Thoracic aorta (tissue), 2 donors: ENCODE results near the gene DYSF. TPM values are rescaled to one million over a fixed set of nuclear protein-coding genes. Genes with fewer than 3 reads are reported as not detected.

Source experiments
- ATAC-seq: fragments of 150-250 bp; one replicate; pipeline ENCODE4 v1.8.0; 2017; ENCODE audit warnings: low read depth; ENCODE audit not compliant: insufficient number of reproducible peaks, low FRiP score
- DNase-seq: peaks from one replicate; pipeline ENCODE4 v3.0.0-alpha.2; 2020; ENCODE audit warnings: low spot score
- H3K27ac ChIP-seq, 2 donors: fragments of 200-600 bp; sonication (generic); 1 replicate in 1 of 2; 2 replicates in 1 of 2; pipeline ENCODE4 v1.5.1; 2016; ENCODE audit warnings: mild to moderate bottlenecking in 2 of 2, moderate library complexity in 2 of 2
- H3K27me3 ChIP-seq: fragments of 200-600 bp; sonication (generic); replicated peaks from 2 replicates; pipeline ENCODE4 v1.6.0; 2016; ENCODE audit warnings: mild to moderate bottlenecking; ENCODE audit not compliant: insufficient read depth
- H3K36me3 ChIP-seq: fragments of 200-600 bp; sonication (generic); one replicate; pipeline ENCODE4 v1.5.1; 2016
- H3K4me1 ChIP-seq, 2 donors: fragments of 200-600 bp; sonication (generic); 1 replicate in 1 of 2; 2 replicates in 1 of 2; pipeline versions ENCODE4 v1.5.1 to v1.6.0; 2016; ENCODE audit warnings: low read depth in 2 of 2, mild to moderate bottlenecking in 1 of 2; ENCODE audit not compliant: control insufficient read depth in 1 of 2
- H3K4me3 ChIP-seq: fragments of 200-600 bp; sonication (generic); 2 replicates; pipeline ENCODE4 v1.5.1; 2016; ENCODE audit warnings: mild to moderate bottlenecking
- H3K9me3 ChIP-seq: fragments of 200-600 bp; sonication (generic); 2 replicates; pipeline ENCODE4 v1.5.1; 2016
- CTCF ChIP-seq: fragments of 200-600 bp; sonication (generic); IDR thresholded peaks from one replicate; pipeline ENCODE4 v1.5.1; 2019; ENCODE audit warnings: antibody characterized with exemption
- total RNA-seq, 2 donors: library from RNA; depleted of rRNA; stranded (reverse); fragments of >200 nt; gene quantifications; one replicate each; pipeline versions ENCODE4 v1.1.0 to v1.2.3, GENCODE V29; 2016

DYSF gene
- total RNA-seq, 2 donors from 2014 or later: 13.0 to 15.2 TPM

GRCh38 chr2:71659868-71660518 lies 206.6 kb downstream of the DYSF start:
- no peak overlapping the region for H3K4me3 ChIP-seq
- DNase-seq: no peak
- H3K36me3 ChIP-seq: no peaks in the 10 kb centered on the region
- ATAC-seq: no peak
- no peaks in the 10 kb centered on the region for H3K27me3 ChIP-seq
- H3K9me3 ChIP-seq: peaks cover 16% of the 10 kb centered on the region
- TF ChIP-seq CTCF: no peak
- H3K4me1 ChIP-seq: no peaks in the 10 kb centered on the region
- H3K27ac ChIP-seq: no peak overlapping the region

GRCh38 chr2:71661782-71662181 lies 208.4 kb downstream of the DYSF start:
- DNase-seq (no peak), ATAC-seq (no peak)
- TF ChIP-seq CTCF: no peak
- Histone ChIP-seq H3K9me3 (peaks cover 16% of the 10 kb centered on the region), H3K4me3 (no peak overlapping the region), H3K36me3 (no peaks in the 10 kb centered on the region), H3K27ac (no peak overlapping the region), H3K4me1 (no peaks in the 10 kb centered on the region), H3K27me3 (no peaks in the 10 kb centered on the region)

- no peak for ATAC-seq
- no peaks in the 10 kb centered on the region for H3K36me3 ChIP-seq
- no peaks in the 10 kb centered on the region for H3K27me3 ChIP-seq
- H3K4me3 ChIP-seq: no peak overlapping the region
- H3K27ac ChIP-seq: no peak overlapping the region
- no peak for TF ChIP-seq CTCF
- no peaks in the 10 kb centered on the region for H3K4me1 ChIP-seq
- no peak for DNase-seq
- H3K9me3 ChIP-seq: peaks cover 11% of the 10 kb centered on the region
Observed at GRCh38 chr2:71662665-71663394, 209.5 kb downstream of the DYSF start.

- DNase-seq (no peak), ATAC-seq (no peak)
- no peak overlapping the region for H3K4me3 ChIP-seq
- H3K4me1 ChIP-seq: no peaks in the 10 kb centered on the region
- no peaks in the 10 kb centered on the region for H3K27me3 ChIP-seq
- no peak overlapping the region for H3K27ac ChIP-seq
- H3K9me3 ChIP-seq: no peaks in the 10 kb centered on the region
- TF ChIP-seq CTCF: no peak
- no peaks in the 10 kb centered on the region for H3K36me3 ChIP-seq
Observed at GRCh38 chr2:71664161-71664560, 210.8 kb downstream of the DYSF start.

- H3K27ac ChIP-seq: no peak overlapping the region
- DNase-seq (no peak), ATAC-seq (no peak)
- H3K36me3 ChIP-seq: no peaks in the 10 kb centered on the region
- no peaks in the 10 kb centered on the region for H3K9me3 ChIP-seq
- TF ChIP-seq CTCF: no peak
- no peaks in the 10 kb centered on the region for H3K4me1 ChIP-seq
- H3K4me3 ChIP-seq: no peak overlapping the region
- no peaks in the 10 kb centered on the region for H3K27me3 ChIP-seq
Observed at GRCh38 chr2:71665168-71666093, 212.1 kb downstream of the DYSF start.
